Measurements from ENCODE around the gene FAM240B.

Gene FAM240B

GRCh38 chr9:38720083-38720745 lies at the start of gene FAM240B:
FAM240B (minus strand) TSS chr9:38720133; CDS start chr9:38703999, 16,134 bp downstream.
- DNase-seq (ENCODE audit: low read depth in 3 of 3) = no peak

- DNase-seq (ENCODE audit: low read depth in 3 of 3) = no peak
These were observed 48.4 kb upstream of the FAM240B start for GRCh38 chr9:38768351-38768761.

- no peak for DNase-seq (ENCODE audit: low read depth in 3 of 3)
These were observed 45.2 kb upstream of the FAM240B start for GRCh38 chr9:38765101-38765500.

GRCh38 chr9:38761999-38762398 lies 42.1 kb upstream of the FAM240B start:
- no peak for DNase-seq (ENCODE audit: low read depth in 3 of 3)

GRCh38 chr9:38761339-38761738 lies 41.4 kb upstream of the FAM240B start:
- no peak for DNase-seq (ENCODE audit: low read depth in 3 of 3)

- DNase-seq (ENCODE audit: low read depth in 3 of 3) = no peak
These were observed 36.8 kb upstream of the FAM240B start for GRCh38 chr9:38756702-38757101.

- DNase-seq (ENCODE audit: low read depth in 3 of 3) = no peak
These were observed 28.0 kb upstream of the FAM240B start for GRCh38 chr9:38747941-38748340.

- DNase-seq (ENCODE audit: low read depth in 3 of 3) = no peak
These were observed 27.1 kb upstream of the FAM240B start for GRCh38 chr9:38747067-38747466.

GRCh38 chr9:38746303-38746702 lies 26.4 kb upstream of the FAM240B start:
- DNase-seq (ENCODE audit: low read depth in 3 of 3) = no peak

GRCh38 chr9:38744484-38744883 lies 24.6 kb upstream of the FAM240B start:
- DNase-seq (ENCODE audit: low read depth in 3 of 3) = no peak

- no peak for DNase-seq (ENCODE audit: low read depth in 3 of 3)
These were observed 17.3 kb upstream of the FAM240B start for GRCh38 chr9:38737246-38737645.

GRCh38 chr9:38734831-38735230 lies 14.9 kb upstream of the FAM240B start:
- no peak for DNase-seq (ENCODE audit: low read depth in 3 of 3)

- DNase-seq (ENCODE audit: low read depth in 3 of 3) = no peak
These were observed 13.6 kb upstream of the FAM240B start for GRCh38 chr9:38733503-38733902.

- DNase-seq (ENCODE audit: low read depth in 3 of 3) = no peak
These were observed 13.0 kb upstream of the FAM240B start for GRCh38 chr9:38732885-38733284.

GRCh38 chr9:38727497-38728001 lies 7.6 kb upstream of the FAM240B start:
- no peak for DNase-seq (ENCODE audit: low read depth in 3 of 3)

GRCh38 chr9:38724754-38725153 lies 4.8 kb upstream of the FAM240B start:
- no peak for DNase-seq (ENCODE audit: low read depth in 3 of 3)

GRCh38 chr9:38718148-38718547 lies 1.8 kb downstream of the FAM240B start:
- no peak for DNase-seq (ENCODE audit: low read depth in 3 of 3)

GRCh38 chr9:38715684-38716083 lies 4.2 kb downstream of the FAM240B start:
- DNase-seq (ENCODE audit: low read depth in 3 of 3) = no peak

GRCh38 chr9:38713426-38713825 lies 6.5 kb downstream of the FAM240B start:
- DNase-seq (ENCODE audit: low read depth in 3 of 3) = no peak

- DNase-seq (ENCODE audit: low read depth in 3 of 3) = no peak
These were observed 11.2 kb downstream of the FAM240B start for GRCh38 chr9:38708759-38709158.

- no peak for DNase-seq (ENCODE audit: low read depth in 3 of 3)
These were observed 11.9 kb downstream of the FAM240B start for GRCh38 chr9:38707885-38708637.

GRCh38 chr9:38706493-38706892 lies 13.4 kb downstream of the FAM240B start:
- DNase-seq (ENCODE audit: low read depth in 3 of 3) = no peak

- no peak for DNase-seq (ENCODE audit: low read depth in 3 of 3)
These were observed 14.0 kb downstream of the FAM240B start for GRCh38 chr9:38705917-38706316.

Data from stimulated activated CD4-positive, alpha-beta T cell treated with anti-CD3 and anti-CD28 coated beads, TNF-alpha, amount 100 ng/mL, for 4 hours (primary cell).